Middle frontal gyrus (tissue), 1 donor: ENCODE measurements around the gene FDXR.

Experiments
- DNase-seq: peaks from one replicate; pipeline ENCODE4 v3.0.0-alpha.2; 2015; ENCODE audit warnings: low spot score; ENCODE audit errors: extremely low spot score

FDXR gene

GRCh38 chr17:74859459-74860228 lies 13.2 kb downstream of the FDXR start, which contains the start of gene GRIN2C:
Gene GRIN2C, minus strand, starts transcription at chr17:74859885. Its CDS starts 4,793 bp downstream, at chr17:74855092.
- DNase-seq: no peak

DNA sequence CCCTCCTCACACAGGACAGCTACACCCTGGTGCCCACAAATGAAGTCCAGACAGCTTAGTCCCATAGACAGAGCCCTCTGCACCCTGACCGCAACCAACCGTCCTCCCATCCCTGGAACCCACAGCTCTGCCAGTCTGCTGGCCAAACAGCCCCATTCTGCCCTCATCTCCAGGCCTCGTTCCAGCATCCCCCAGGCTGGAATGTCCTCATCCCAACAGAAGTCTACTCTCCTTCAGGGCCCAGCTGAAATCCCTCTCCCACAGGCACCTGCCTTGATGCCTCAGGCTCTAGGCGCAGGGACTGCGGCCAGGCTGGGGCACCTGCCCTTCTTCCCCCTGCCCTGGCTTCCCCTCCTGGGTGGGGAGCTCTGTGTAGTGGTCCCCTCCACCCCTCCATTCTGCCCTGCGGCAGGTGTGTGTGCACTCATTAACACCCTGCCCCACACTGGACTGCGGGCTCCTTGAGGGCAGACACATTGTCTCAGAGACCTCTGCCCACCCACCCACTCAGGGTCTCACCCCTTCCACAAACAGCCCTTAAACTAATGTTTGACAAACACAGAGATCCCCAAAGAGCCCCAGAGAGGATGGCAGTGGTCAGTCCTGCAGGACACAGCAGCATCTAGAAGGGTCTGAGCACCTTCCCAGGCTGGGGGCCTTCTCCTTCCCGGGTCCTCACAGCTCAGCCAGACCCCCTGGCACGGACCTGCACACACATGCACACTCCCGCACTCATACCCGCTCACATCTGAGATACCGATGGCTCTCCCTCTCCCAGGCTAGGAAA lies 13.9 kb downstream of the FDXR start:
- DNase-seq: no peak

GRCh38 chr17:74857191-74857590 lies 15.6 kb downstream of the FDXR start:
- no peak for DNase-seq

DNA sequence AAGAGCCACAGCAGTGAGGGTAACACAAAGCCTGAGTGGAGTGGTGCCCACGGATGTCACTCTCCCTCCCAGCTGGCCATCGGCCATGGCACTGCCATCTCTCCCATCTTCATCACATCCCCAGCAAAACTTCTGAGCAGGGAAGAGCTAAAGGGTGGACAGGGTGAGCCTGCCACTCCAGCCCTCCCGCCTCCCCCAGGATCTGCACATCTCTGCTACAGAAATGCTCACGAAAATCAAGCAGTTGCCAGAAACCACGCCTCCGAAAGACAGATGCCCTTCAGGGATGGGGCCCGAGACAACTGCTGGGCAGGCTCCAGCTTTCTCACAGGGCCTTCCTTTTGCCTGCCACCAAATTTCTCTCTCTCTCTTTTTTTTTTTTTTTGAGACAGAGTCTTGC lies 16.7 kb downstream of the FDXR start:
- no peak for DNase-seq

DNA sequence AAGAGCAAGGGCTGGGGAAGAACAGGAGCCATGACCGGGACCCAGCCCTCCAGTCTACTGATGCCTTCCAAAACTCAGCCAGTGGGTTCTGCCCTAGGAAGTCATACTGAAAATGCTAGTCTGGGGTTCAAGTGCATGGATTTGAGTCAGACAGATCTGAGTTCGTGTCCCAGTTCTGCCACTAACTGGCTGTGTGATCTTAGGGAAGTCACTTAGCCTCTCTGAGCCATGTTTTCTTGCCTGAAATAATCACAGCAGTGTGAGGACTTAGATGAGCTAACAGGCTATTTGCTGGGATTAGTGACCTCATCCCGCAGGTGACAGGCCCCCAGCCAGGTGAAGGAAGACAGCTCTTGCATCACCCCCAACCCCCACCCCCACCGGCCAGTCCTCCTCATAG lies 17.5 kb downstream of the FDXR start:
- no peak for DNase-seq

DNA sequence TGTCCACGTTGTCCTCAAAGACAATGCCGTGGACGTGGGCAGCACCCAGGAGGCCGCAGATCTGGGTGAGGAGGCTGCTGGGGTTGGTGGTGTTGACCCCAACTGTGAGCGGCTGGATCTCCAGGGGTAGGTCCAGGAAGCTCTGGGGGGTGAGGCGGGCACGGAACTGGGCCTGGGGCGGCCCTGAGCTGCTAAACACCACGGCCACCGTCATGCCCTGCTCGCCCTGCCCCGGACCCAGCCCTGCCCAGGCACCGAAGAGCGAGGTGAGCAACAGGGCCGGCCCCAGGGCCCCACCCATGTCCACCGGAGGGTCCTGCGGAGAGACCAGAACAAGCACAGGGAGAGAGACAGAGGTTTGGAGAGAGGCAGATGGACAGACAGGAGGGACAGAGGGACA lies 18.0 kb downstream of the FDXR start:
- DNase-seq: no peak

DNA sequence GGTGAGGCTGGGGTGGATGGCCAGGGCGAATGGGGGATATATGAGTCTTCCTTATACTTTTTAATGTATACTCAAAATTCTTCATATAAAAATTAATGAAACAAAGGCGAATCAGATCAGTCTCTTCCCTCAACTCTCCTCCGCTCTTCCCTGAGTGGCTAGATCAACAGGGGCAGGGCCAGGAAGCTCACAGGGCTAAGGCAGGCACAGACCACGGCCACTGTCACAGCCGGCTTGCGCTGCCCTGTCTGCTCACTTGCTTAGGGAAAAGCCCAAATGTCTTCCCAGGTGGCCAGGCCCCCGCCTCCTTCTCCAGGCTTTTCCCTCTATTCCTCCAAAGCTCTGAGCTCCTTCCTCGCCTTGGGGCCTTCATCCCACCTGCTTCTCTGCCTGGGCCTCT lies 19.1 kb downstream of the FDXR start:
- DNase-seq: no peak

- no peak for DNase-seq
These were observed 19.8 kb downstream of the FDXR start for GRCh38 chr17:74853048-74853397.

DNA sequence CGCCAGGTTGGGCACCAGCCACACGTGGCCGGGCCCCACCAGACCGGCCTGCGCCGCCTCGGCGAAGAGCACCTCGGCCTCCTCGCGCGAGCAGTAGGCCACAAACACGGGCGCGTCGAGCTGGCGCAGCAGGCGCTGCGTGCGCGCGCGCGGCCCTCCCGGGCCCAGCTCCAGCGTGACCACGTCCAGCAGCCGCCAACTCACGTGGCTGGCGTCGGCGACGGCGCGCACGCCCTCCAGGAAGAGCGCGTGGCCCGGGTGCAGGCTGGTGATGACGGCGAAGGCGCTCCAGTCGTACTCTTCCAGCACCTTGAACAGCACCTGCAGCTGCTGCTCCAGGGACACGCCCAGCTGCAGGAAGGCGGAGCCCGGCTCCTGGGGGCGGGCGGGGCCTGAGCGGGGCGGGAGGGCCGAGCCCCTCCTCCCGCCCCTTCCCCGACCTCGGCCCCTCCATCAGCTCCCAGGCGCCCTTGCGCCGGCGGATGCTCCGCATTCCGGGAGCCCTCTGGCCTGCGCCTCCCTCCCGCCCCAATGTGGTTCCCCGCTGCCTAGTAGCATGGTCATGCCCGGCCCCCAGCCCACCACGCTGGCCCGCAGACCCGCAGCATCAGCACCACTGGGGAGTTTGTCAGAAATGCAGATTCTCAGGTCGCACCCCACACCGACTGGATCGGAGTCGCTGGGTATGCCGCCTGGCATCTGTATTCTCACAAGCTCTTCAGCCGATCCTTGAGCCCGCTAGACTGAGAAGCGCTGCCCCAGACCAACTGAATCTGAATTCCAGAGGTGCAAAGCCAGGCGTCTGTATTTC lies 20.4 kb downstream of the FDXR start:
- no peak for DNase-seq

- DNase-seq: no peak
These were observed 21.1 kb downstream of the FDXR start for GRCh38 chr17:74851612-74852236.

DNA sequence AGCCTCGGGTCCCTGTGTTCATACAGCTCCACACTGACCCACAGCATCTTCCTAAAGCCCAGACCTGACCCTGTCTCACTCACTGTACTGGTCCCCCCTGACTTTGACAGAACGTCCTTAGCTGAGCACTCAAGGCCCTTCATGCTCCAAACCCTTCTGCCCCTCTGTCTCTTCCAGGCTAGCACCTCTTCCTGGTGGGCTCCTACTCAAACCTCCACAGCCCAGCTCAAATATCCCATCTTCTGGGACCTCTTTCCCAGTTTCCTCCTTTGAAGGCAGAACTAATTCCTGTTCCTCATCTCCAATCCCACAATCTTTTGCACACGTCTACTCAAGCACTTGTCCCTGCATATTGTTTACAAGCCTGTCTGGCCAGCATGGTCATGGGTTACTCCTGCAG lies 21.9 kb downstream of the FDXR start:
- DNase-seq: no peak

- DNase-seq: no peak
These were observed 22.5 kb downstream of the FDXR start for GRCh38 chr17:74850310-74850709.

DNA sequence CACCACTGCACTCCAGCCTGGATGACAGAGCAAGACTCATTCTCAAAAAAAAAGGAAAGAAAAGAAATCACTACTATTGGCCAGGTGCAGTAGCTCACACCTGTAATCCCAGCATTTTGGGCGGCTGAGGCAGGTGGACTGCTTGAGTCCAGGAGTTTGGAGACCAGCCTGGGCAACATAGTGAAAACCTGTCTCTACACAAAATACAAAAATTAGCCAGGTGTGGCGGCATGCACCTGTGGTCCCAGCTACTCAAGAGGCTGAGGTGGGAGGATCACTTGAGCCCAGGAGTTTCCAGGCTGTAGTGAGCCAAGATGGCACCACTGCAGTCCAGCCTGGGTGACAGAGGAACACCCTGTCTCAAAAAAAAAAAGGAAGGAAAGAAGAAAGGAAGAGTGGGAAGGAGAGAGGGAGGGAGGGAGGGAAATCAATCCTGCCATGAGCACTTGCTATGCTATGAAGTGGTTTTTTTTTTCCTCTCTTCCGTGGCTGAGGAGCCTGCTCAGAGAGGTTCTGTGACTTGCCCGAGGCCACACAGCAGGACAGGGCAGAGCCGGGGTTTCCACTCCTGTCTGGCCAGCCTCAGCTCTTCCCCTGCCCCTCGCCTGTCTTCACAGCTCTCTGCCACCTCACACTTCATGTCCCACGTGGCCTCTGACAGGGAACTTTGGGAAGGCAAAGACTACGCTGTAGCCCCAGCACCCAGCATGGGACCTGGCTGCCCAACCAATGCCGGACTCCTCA lies 24.0 kb downstream of the FDXR start:
- no peak for DNase-seq

GRCh38 chr17:74846621-74847020 lies 26.2 kb downstream of the FDXR start:
- DNase-seq: no peak

DNA sequence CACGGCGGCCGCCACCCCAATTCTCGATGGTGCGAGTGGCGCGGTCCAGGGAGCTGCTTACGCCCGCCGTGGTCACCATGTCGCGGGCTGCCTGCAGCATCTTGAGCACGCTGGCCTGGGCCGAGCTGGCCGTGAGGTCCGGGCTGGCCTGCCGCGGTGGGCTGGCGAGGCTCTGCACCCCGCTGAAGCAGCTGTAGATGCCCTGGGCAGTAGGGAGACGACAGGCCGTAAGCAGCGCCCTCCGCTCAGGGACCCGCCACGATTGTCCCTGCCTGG lies 29.5 kb downstream of the FDXR start:
- no peak for DNase-seq

- DNase-seq: peak; percentile 28
These were observed 30.0 kb downstream of the FDXR start for GRCh38 chr17:74842599-74843351.

DNA sequence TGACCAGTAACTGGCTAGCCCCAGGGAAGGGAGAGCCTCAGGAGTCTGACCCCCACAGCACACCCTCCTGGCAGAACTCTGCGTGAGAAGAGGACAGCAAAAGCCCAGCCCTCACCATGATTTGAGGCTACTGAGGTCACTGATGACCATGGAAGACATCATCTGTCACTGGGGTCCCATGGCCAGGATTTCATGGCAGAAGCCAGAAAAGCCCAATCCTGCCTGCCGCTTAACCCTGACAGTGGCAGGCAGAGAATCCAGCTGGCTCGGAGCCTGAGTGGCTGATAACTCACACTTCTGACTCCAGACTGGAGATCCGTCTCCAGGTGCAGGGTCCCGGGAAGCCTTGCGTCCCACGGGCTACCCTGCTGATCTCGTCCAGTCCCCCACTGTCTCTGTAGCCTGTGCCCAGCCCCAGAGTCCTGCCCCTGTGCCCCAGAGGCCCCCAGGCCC lies 30.6 kb downstream of the FDXR start:
- no peak for DNase-seq

DNA sequence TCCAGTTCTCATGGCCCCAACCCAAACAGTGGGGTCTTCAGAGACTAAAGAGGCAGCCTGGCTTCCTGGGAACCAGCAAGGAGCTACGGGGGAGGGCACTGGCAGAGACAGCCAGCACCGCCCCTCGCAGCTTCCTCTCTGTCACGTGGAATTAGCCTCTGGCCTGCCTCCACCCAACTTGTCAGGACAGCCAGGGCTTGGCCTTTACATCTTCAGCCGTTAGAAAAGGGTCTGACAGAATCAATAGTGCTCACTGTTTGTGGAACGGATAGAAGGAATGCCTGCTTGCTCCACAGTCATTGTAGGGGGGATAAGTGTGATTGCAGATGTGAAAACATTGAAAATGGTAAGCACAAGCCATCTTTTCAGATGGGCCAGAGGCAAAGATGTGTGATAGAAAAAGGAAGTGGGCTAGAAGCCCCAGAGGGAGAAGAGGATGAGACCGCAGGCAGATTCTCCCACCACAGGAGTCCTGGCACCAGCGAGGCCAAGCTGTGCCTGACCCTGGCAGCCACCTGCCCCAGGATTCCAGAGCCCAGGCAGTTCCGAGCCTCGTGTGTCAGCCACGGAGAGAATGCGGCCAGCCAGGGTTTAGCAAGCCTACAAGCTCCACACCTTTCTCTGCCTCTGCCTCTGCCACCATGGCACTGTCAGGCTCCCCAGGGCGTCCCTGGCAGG lies 31.7 kb downstream of the FDXR start:
- peak; percentile 11 for DNase-seq

DNA sequence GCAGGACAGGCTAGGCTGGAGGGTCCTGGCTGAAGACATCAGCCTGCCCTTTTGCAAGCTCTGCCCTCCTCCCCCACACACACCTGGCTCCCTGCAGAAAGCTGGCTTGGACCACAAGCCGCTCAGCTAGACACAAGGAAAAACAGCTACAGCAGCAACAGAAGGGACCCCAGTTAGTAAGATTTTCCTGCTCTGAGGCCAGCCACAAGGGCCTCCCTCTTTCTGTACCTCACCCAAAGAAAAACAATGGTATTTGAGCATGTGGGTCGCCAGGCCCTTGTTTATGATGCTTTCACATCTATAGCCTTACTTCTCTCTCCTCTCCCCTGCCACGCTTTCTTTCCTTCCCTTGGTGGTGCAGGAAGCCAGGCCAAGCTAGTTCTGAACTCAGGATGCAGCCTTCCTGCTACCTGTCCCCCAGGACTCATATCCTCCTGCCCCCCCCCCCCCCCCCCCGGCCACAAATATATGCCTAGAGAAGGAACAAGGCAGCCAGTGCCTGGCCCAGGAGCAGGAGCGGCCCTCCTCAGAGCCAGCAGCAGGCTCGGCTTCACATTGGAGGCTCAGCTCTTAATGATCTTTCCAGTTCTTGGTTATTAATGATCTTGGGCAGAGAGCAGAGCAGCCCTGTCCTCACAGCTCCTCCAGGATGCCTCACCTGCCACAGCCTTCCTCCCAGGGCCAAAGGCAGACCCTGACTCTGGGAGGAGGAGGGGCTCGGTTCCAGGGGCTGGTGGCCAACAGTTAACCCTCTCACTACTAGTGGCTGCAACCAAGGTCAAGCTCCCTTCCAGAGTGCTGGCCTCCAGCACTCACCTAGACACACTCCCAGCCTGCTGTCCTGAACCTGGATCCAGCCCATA lies 32.6 kb downstream of the FDXR start:
- DNase-seq: no peak
